Heart left ventricle (tissue), 16 donors: ENCODE results near the gene TRUB2. TPM values are rescaled to one million over a fixed set of nuclear protein-coding genes. Genes with fewer than 3 reads are reported as not detected.

Experiments
- ATAC-seq, 4 donors: fragments of 200-7000 bp; cut with Tn5 transposase; one replicate each; pipeline ENCODE4 v1.9.1; 2020 to 2022; ENCODE audit warnings: moderate library complexity in 4 of 4, mild to moderate bottlenecking in 3 of 4, moderate number of reproducible peaks in 1 of 4
- DNase-seq, 5 donors: peaks; one replicate each; pipeline ENCODE4 v3.0.0-alpha.2; 2020
- H3K27ac ChIP-seq, 12 donors: fragments of 200-600 bp; sonication (generic) in 4 of 12; one replicate each; pipeline versions ENCODE4 v1.5.0 to v1.8.0; 2016 to 2022; ENCODE audit warnings: mild to moderate bottlenecking in 2 of 12
- H3K27me3 ChIP-seq, 9 donors: fragments of 200-600 bp; sonication (generic) in 2 of 9; one replicate each; pipeline versions ENCODE4 v1.5.1 to v1.8.0; 2016 to 2022; ENCODE audit warnings: mild to moderate bottlenecking in 3 of 9
- H3K36me3 ChIP-seq, 9 donors: fragments of 200-600 bp; sonication (generic) in 2 of 9; one replicate each; pipeline versions ENCODE4 v1.5.0 to v1.8.0; 2018 to 2022; ENCODE audit warnings: mild to moderate bottlenecking in 2 of 9
- H3K4me1 ChIP-seq, 12 donors: fragments of 200-600 bp; sonication (generic) in 4 of 12; one replicate each; pipeline versions ENCODE4 v1.5.0 to v1.8.0; 2016 to 2022; ENCODE audit warnings: mild to moderate bottlenecking in 3 of 12
- H3K4me3 ChIP-seq, 12 donors: fragments of 200-600 bp; sonication (generic) in 4 of 12; one replicate each; pipeline versions ENCODE4 v1.5.0 to v1.8.0; 2017 to 2022; ENCODE audit warnings: mild to moderate bottlenecking in 9 of 12, moderate library complexity in 4 of 12
- H3K9me3 ChIP-seq, 12 donors: fragments of 200-600 bp; sonication (generic) in 4 of 12; one replicate each; pipeline versions ENCODE4 v1.5.0 to v1.8.0; 2016 to 2022; ENCODE audit warnings: mild to moderate bottlenecking in 1 of 12
- POLR2A ChIP-seq, 2 donors: fragments of 450-650 bp; IDR thresholded peaks; one replicate each; pipeline ENCODE4 v1.6.1; 2017; ENCODE audit warnings: antibody characterized with exemption in 2 of 2, mild to moderate bottlenecking in 2 of 2, moderate library complexity in 2 of 2
- WGBS, 4 donors: extraction: QIAGEN DNeasy Blood & Tissue Kit in 2 of 4; methylation state at CpG; one replicate each; pipeline versions ENCODE4 v1.1.5 to v1.1.7; 2013 to 2018; 5-methylcytosine and 5-hydroxymethylcytosine counted together
- intact Hi-C, 10 donors: fragments of 100-400 bp; cut with DNase I; formaldehyde crosslinking; loops; one replicate each; pipeline versions ENCODE4 v1.11.1 to v1.14.2; 2022
- polyA plus RNA-seq, 2 donors: library from polyadenylated mRNA; stranded (reverse); fragments of 200-250 nt; gene quantifications; one replicate each; pipeline ENCODE4 v1.2.3, GENCODE V29; 2013
- total RNA-seq, 9 donors: library from RNA; depleted of rRNA in 2 of 9; stranded (reverse); fragments of >200 nt in 2 of 9; fragmentation: NEBNext Ultra II Directional in 3 of 9; extraction: Animal tissue kit (Norgen Biotek cat#: 25700) in 3 of 9; gene quantifications; one replicate each; pipeline versions ENCODE4 v1.1.0 to v1.2.4, GENCODE V29; 2016 to 2023
- TF ChIP-seq, protein P1 (sequence below), 12 donors: fragments of 200-600 bp; sonication (generic) in 4 of 12; IDR thresholded peaks; one replicate each; pipeline versions ENCODE4 v1.5.0 to v1.8.0; 2018 to 2022; ENCODE audit warnings: antibody characterized with exemption in 12 of 12, mild to moderate bottlenecking in 5 of 12
- donor health status: ischemic (EF 13 %, LVEDD 7.1; RV severe dilation, severe dysfunction).
- donor health status: healthy with polysubstance abuse.
- donor health status: DM: no; HTN: yes; CAD: no.
- donor health status: DM: no; HTN: no; CAD: no.
- donor health status: ischemic (EF 25% LVEDD 6.9; RV normal size, moderate dysfunction).
- donor health status: ischemic (EF 25% LVEDD 5.7; RV mildly dilated, moderate dysfunction).
- donor health status: healthy.
- donor health status: DM: yes; HTN: yes; CAD: no.
- donor health status: ischemic (EF 35%, LVEDD 5.7; RV mildly dilated, moderate dysfunction).
- donor health status: nonischemic (EF 11% LVEDD 7.7; RV severe dilation, severe dysfunction).
- donor health status: DM: yes; HTN: yes; CAD: no.
- donor health status: PGD.
- donor health status: ischemic (EF 29% LVEDD 5.4; RV normal size, mild dysfunction).
- donor health status: nonischemic (EF 23%, LVEDD 6.1; RV moderate dilation, normal function).

The TRUB2 gene
- total and polyA plus RNA-seq, 11 donors: 12.9 to 49.7 (median 34.4) TPM

DNA sequence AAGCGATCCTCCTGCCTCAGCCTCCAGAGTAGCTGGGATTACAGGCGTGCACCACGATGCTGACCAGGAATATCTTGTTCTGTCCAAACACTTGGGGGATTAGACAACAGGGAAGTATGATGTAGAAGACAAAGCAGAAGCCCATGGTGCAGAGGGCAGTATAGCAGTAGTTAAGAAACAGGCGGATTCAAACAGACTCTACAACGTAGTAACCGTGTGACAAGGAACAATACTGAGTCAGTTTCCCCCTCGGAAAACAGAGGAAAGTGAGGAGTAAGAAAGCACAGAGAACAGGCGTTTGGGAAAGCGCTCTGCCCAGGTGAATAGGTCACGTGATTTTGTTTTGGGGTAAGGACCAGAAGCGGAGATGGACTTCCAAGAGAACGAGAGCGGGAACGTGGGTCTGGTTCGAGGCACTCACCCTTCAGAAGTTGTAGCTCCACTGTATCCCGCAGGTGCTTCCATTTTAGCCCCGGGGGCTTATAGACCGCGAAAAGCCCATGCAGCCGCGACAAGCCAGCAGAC lies 306 bp downstream of the TRUB2 start:
- no peak for TF ChIP-seq POLR2A (IDR thresholded peaks at IDR 0.05)
- TF ChIP-seq, protein P1, sequence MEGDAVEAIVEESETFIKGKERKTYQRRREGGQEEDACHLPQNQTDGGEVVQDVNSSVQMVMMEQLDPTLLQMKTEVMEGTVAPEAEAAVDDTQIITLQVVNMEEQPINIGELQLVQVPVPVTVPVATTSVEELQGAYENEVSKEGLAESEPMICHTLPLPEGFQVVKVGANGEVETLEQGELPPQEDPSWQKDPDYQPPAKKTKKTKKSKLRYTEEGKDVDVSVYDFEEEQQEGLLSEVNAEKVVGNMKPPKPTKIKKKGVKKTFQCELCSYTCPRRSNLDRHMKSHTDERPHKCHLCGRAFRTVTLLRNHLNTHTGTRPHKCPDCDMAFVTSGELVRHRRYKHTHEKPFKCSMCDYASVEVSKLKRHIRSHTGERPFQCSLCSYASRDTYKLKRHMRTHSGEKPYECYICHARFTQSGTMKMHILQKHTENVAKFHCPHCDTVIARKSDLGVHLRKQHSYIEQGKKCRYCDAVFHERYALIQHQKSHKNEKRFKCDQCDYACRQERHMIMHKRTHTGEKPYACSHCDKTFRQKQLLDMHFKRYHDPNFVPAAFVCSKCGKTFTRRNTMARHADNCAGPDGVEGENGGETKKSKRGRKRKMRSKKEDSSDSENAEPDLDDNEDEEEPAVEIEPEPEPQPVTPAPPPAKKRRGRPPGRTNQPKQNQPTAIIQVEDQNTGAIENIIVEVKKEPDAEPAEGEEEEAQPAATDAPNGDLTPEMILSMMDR (IDR thresholded peaks at IDR 0.05): no peak
- H3K36me3 ChIP-seq: peaks cover 0 to 63% (median 39%) of the 10 kb centered on the region in 9 donors
- intact Hi-C loops: loop anchor here in 2 of 10 donors (2.0 to 10.0 kb wide), 2 partner anchors 19 to 137 kb away; partner anchors contain the start of gene SLC27A4 (in 1 of the 2)
- peak overlapping the region in 10 of 12 donors; percentile 84 to 98 (median 94) for H3K27ac ChIP-seq
- H3K4me1 ChIP-seq: peaks cover 6 to 41% (median 29%) of the 10 kb centered on the region in 12 donors
- H3K27me3 ChIP-seq: no peaks in the 10 kb centered on the region
- peak overlapping the region; percentile 62 to 98 (median 92) for H3K4me3 ChIP-seq
- H3K9me3 ChIP-seq: no peaks in the 10 kb centered on the region
- ATAC-seq (peak in 1 of 4 donors; percentile 3), DNase-seq (no peak)
- 2 to 5% (median 2%) methylated on average over 21 of the region's 21 CpGs for WGBS, 4 donors

- Histone ChIP-seq H3K27ac (peak overlapping the region in 1 of 12 donors; percentile 98), H3K9me3 (no peaks in the 10 kb centered on the region), H3K36me3 (peaks cover 0 to 64% (median 39%) of the 10 kb centered on the region in 9 donors), H3K4me3 (peak overlapping the region in 9 of 12 donors; percentile 62 to 98 (median 91)), H3K27me3 (no peaks in the 10 kb centered on the region), H3K4me1 (peaks cover 6 to 41% (median 29%) of the 10 kb centered on the region in 12 donors)
- ATAC-seq (no peak), DNase-seq (no peak)
- intact Hi-C loops: loop anchor here in 1 of 10 donors (10.0 kb wide), 1 partner anchor 137 kb away; no protein-coding TSS in a partner anchor
- TF ChIP-seq, protein P1 (IDR thresholded peaks at IDR 0.05): no peak
- no peak for TF ChIP-seq POLR2A (IDR thresholded peaks at IDR 0.05)
- WGBS, 4 donors: 80 to 87% (median 84%) methylated on average over 7 of the region's 7 CpGs
Measured at GRCh38 chr9:128321343-128321742, 904 bp downstream of the TRUB2 start.

GRCh38 chr9:128317629-128318028 lies 4.6 kb downstream of the TRUB2 start:
- TF ChIP-seq POLR2A (IDR thresholded peaks at IDR 0.05): no peak
- TF ChIP-seq, protein P1 (IDR thresholded peaks at IDR 0.05): no peak
- DNase-seq (no peak), ATAC-seq (no peak)
- Histone ChIP-seq H3K36me3 (peaks cover 0 to 76% (median 58%) of the 10 kb centered on the region in 9 donors), H3K27me3 (no peaks in the 10 kb centered on the region), H3K4me3 (no peak overlapping the region), H3K9me3 (no peaks in the 10 kb centered on the region), H3K4me1 (peaks cover 0 to 14% (median 7%) of the 10 kb centered on the region in 12 donors), H3K27ac (no peak overlapping the region)
- WGBS, 4 donors: 81 to 94% (median 90%) methylated on average over 2 of the region's 2 CpGs
- intact Hi-C loops: no loop called here

- DNase-seq (no peak), ATAC-seq (no peak)
- intact Hi-C loops: no loop called here
- H3K36me3 ChIP-seq: peaks cover 0 to 84% (median 65%) of the 10 kb centered on the region in 9 donors
- WGBS, 4 donors: 62 to 77% (median 66%) methylated on average over 9 of the region's 9 CpGs
- H3K27ac ChIP-seq: no peak overlapping the region
- TF ChIP-seq POLR2A (IDR thresholded peaks at IDR 0.05): no peak
- TF ChIP-seq, protein P1 (IDR thresholded peaks at IDR 0.05): no peak
- no peaks in the 10 kb centered on the region for H3K9me3 ChIP-seq
- H3K27me3 ChIP-seq: no peaks in the 10 kb centered on the region
- no peak overlapping the region for H3K4me3 ChIP-seq
- H3K4me1 ChIP-seq: peaks cover 0 to 10% (median 2%) of the 10 kb centered on the region in 12 donors
Measured at GRCh38 chr9:128316421-128316820, 5.8 kb downstream of the TRUB2 start.
